Neuronal stem cell (in vitro differentiated cells): ENCODE measurements around the gene FMO5.
"Not testable (repeated sequence)": the region's sequence is repeated elsewhere in the genome, so short reads cannot be mapped to it uniquely, and the experiment has no call there.

Source experiments
- DNase-seq: peaks from one replicate; pipeline ENCODE4 v3.0.0-alpha.2; 2013; ENCODE audit warnings: low spot score
- H2AFZ ChIP-seq: one replicate; pipeline ENCODE4 v1.6.1; 2013; ENCODE audit warnings: mild to moderate bottlenecking, low read length, inconsistent platforms
- H2AK5ac ChIP-seq: 2 replicates; pipeline ENCODE4 v1.6.1; 2013; ENCODE audit warnings: low read depth, mild to moderate bottlenecking, inconsistent platforms, low read length, moderate library complexity, mixed read lengths
- H2BK120ac ChIP-seq: 2 replicates; pipeline ENCODE4 v1.6.1; 2013; ENCODE audit warnings: low read depth, mild to moderate bottlenecking, inconsistent platforms, low read length, moderate library complexity, mixed read lengths
- H2BK12ac ChIP-seq: one replicate; pipeline ENCODE4 v1.6.1; 2013; ENCODE audit warnings: low read length, inconsistent platforms
- H2BK15ac ChIP-seq: 2 replicates; pipeline ENCODE4 v1.6.1; 2013; ENCODE audit warnings: mild to moderate bottlenecking, low read length, inconsistent platforms, mixed read lengths
- H2BK5ac ChIP-seq: one replicate; pipeline ENCODE4 v1.6.1; 2013; ENCODE audit warnings: inconsistent platforms, mild to moderate bottlenecking, low read length, moderate library complexity
- H3K14ac ChIP-seq: one replicate; pipeline ENCODE4 v1.6.1; 2013; ENCODE audit warnings: low read length, inconsistent platforms
- H3K18ac ChIP-seq: 2 replicates; pipeline ENCODE4 v1.6.1; 2013; ENCODE audit warnings: low read length, inconsistent platforms
- H3K23ac ChIP-seq: 2 replicates; pipeline ENCODE4 v1.6.1; 2013; ENCODE audit warnings: low read depth, mild to moderate bottlenecking, mixed read lengths, low read length, inconsistent platforms; ENCODE audit not compliant: poor library complexity
- H3K27ac ChIP-seq: replicated peaks from 3 replicates; pipeline ENCODE4 v1.5.1; 2013; ENCODE audit warnings: low read length, inconsistent platforms
- H3K27me3 ChIP-seq, 3 experiments: 2 replicates each; pipeline ENCODE4 v1.6.1; 2013; ENCODE audit warnings: low read length in 3 of 3, mild to moderate bottlenecking in 2 of 3, inconsistent platforms in 1 of 3, low read depth in 1 of 3, mixed read lengths in 1 of 3, moderate library complexity in 1 of 3; ENCODE audit not compliant: control insufficient read depth in 3 of 3, insufficient read depth in 3 of 3
- H3K36me3 ChIP-seq, 2 donors: replicated peaks in 1 of 2; 2 replicates each; pipeline ENCODE4 v1.6.1; 2013; ENCODE audit warnings: low read length in 2 of 2; ENCODE audit not compliant: control insufficient read depth in 2 of 2, insufficient read depth in 2 of 2
- H3K4ac ChIP-seq: 2 replicates; pipeline ENCODE4 v1.6.1; 2013; ENCODE audit warnings: inconsistent platforms, mild to moderate bottlenecking, low read length, moderate library complexity
- H3K4me1 ChIP-seq, 2 donors: 1 replicate in 1 of 2; 2 replicates in 1 of 2; pipeline ENCODE4 v1.6.1; 2013; ENCODE audit warnings: low read length in 2 of 2, low read depth in 1 of 2; ENCODE audit not compliant: control insufficient read depth in 2 of 2, insufficient read depth in 1 of 2
- H3K4me2 ChIP-seq: one replicate; pipeline ENCODE4 v1.6.1; 2013; ENCODE audit warnings: mild to moderate bottlenecking, low read length, inconsistent platforms; ENCODE audit not compliant: insufficient read depth, poor library complexity, severe bottlenecking
- H3K4me3 ChIP-seq, 2 donors: 2 replicates each; pipeline ENCODE4 v1.5.1; 2013; ENCODE audit warnings: low read length in 2 of 2, mild to moderate bottlenecking in 2 of 2, inconsistent platforms in 1 of 2, moderate library complexity in 1 of 2
- H3K79me1 ChIP-seq: one replicate; pipeline ENCODE4 v1.6.1; 2013; ENCODE audit warnings: low read depth, mild to moderate bottlenecking, inconsistent platforms, low read length, moderate library complexity
- H3K9ac ChIP-seq: one replicate; pipeline ENCODE4 v1.6.1; 2013; ENCODE audit warnings: mild to moderate bottlenecking, low read depth, low read length, inconsistent platforms; ENCODE audit not compliant: poor library complexity
- H3K9me3 ChIP-seq, 2 donors: replicated peaks in 1 of 2; 2 replicates each; pipeline versions ENCODE3 to v1.6.1; 2013; ENCODE audit warnings: low read length in 2 of 2, mild to moderate bottlenecking in 2 of 2, inconsistent platforms in 1 of 2, low read depth in 1 of 2, mixed read lengths in 1 of 2, moderate library complexity in 1 of 2; ENCODE audit not compliant: control insufficient read depth in 2 of 2, insufficient read depth in 1 of 2
- H4K8ac ChIP-seq: one replicate; pipeline ENCODE4 v1.6.1; 2013; ENCODE audit warnings: low read depth, mild to moderate bottlenecking, inconsistent platforms, low read length, moderate library complexity
- H4K91ac ChIP-seq: one replicate; pipeline ENCODE4 v1.6.1; 2013; ENCODE audit warnings: low read length, low read depth, mild to moderate bottlenecking, inconsistent platforms; ENCODE audit not compliant: poor library complexity
- WGBS, 2 donors: extraction: QIAGEN DNeasy Blood & Tissue Kit; methylation state at CpG; one replicate each; pipeline ENCODE4 v1.1.7; 2013; ENCODE audit warnings: missing lambda C conversion rate in 2 of 2, mixed read lengths in 1 of 2; ENCODE audit not compliant: insufficient read length in 2 of 2, insufficient replicate concordance in 1 of 2; ENCODE audit errors: extremely low coverage in 2 of 2; 5-methylcytosine and 5-hydroxymethylcytosine counted together

Gene FMO5

GRCh38 chr1:147163019-147163418 lies 62.1 kb downstream of the FMO5 start:
- Histone ChIP-seq H3K4me2 (no peak overlapping the region), H3K18ac (no peak overlapping the region), H2BK15ac (no peak overlapping the region), H3K79me1 (no peaks in the 10 kb centered on the region), H3K9me3 (no peaks in the 10 kb centered on the region), H3K23ac (no peak overlapping the region), H3K4me3 (no peak overlapping the region), H2AFZ (no peak overlapping the region), H3K9ac (no peak overlapping the region), H3K27ac (no peak overlapping the region), H3K27me3 (no peaks in the 10 kb centered on the region), H4K8ac (no peak overlapping the region), H3K14ac (no peak overlapping the region), H3K4ac (no peak overlapping the region), H4K91ac (no peak overlapping the region), H3K36me3 (peaks cover 9 to 92% of the 10 kb centered on the region in 2 donors), H2BK12ac (no peak overlapping the region), H2AK5ac (no peak overlapping the region), H2BK5ac (no peak overlapping the region), H2BK120ac (no peak overlapping the region), H3K4me1 (no peaks in the 10 kb centered on the region)
- no peak for DNase-seq
- no CpG with 5 or more reads among the region's 1 CpG for WGBS, 2 donors

DNA sequence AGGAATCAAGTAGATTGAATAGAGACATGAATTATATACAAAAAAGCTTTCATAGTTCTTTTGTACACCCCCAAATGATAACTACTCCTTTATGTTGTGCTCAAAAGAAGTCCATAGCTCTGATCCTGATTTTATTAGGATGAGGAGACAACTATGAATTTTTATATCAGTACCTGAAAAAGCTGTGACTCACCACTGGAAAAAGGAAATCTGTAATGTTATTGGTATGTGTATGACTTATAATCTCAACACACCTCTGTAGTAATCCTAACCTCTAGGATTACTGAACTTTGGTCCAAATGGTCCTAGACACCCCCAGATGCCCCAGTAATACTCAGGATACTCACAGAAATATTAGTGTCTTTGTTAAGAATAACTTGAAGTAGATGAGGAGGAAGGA lies 63.0 kb downstream of the FMO5 start:
- Histone ChIP-seq H3K27ac (no peak overlapping the region), H2BK5ac (no peak overlapping the region), H3K27me3 (no peaks in the 10 kb centered on the region), H2BK15ac (no peak overlapping the region), H3K4ac (no peak overlapping the region), H4K8ac (no peak overlapping the region), H3K9me3 (no peaks in the 10 kb centered on the region), H3K9ac (no peak overlapping the region), H3K23ac (no peak overlapping the region), H2BK120ac (no peak overlapping the region), H2BK12ac (no peak overlapping the region), H4K91ac (no peak overlapping the region), H3K14ac (no peak overlapping the region), H2AK5ac (no peak overlapping the region), H3K36me3 (peaks cover 9 to 93% of the 10 kb centered on the region in 2 donors), H3K79me1 (no peaks in the 10 kb centered on the region), H3K4me3 (no peak overlapping the region), H3K4me1 (no peaks in the 10 kb centered on the region), H3K4me2 (no peak overlapping the region), H3K18ac (no peak overlapping the region), H2AFZ (no peak overlapping the region)
- no peak for DNase-seq

DNA sequence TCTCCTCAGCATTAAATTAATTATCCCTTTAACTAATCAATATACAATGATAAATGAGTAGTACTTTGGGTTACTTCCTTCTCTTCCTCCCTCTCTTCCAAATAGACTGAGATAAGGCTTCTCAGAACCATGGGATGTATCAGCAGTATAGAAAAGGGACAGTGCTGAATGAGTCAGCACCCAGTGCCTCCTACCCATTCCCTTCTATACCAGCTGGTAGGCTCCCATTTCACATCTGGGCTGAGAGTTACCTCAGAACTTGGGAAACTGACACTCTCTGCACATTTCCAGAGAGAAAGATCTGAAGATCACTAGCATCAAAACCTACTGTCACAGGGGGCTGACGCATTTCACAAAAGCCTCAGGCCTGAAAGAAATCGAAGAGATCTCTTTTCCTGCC lies 68.0 kb downstream of the FMO5 start:
- H3K14ac ChIP-seq, H2BK5ac ChIP-seq, H3K4ac ChIP-seq, H4K91ac ChIP-seq, H3K4me2 ChIP-seq, H3K4me3 ChIP-seq, H3K9ac ChIP-seq, H3K23ac ChIP-seq, H3K4me1 ChIP-seq, H3K79me1 ChIP-seq, H2BK12ac ChIP-seq, H3K27me3 ChIP-seq, H2AK5ac ChIP-seq, H3K9me3 ChIP-seq, H2BK15ac ChIP-seq, H2BK120ac ChIP-seq, H2AFZ ChIP-seq, H4K8ac ChIP-seq, H3K27ac ChIP-seq, DNase-seq, H3K18ac ChIP-seq: not testable (repeated sequence)
- peaks cover 6 to 66% of the 10 kb centered on the region in 2 donors for H3K36me3 ChIP-seq
- no CpG with 5 or more reads among the region's 2 CpGs for WGBS, 2 donors

- peaks cover 6 to 61% of the 10 kb centered on the region in 2 donors for H3K36me3 ChIP-seq
- no CpG with 5 or more reads among the region's 3 CpGs for WGBS, 2 donors
These were observed 68.5 kb downstream of the FMO5 start for GRCh38 chr1:147156642-147157041.

More at GRCh38 chr1:147156642-147157041, 68.5 kb downstream of the FMO5 start:
- Histone ChIP-seq H2AK5ac (no peak overlapping the region), H3K4me2 (no peak overlapping the region), H3K23ac (no peak overlapping the region), H4K8ac (no peak overlapping the region), H4K91ac (no peak overlapping the region), H3K27ac (no peak overlapping the region), H3K9me3 (no peaks in the 10 kb centered on the region), H2BK12ac (no peak overlapping the region), H3K79me1 (no peaks in the 10 kb centered on the region), H2BK15ac (no peak overlapping the region), H3K4me3 (no peak overlapping the region), H3K9ac (no peak overlapping the region), H3K4me1 (peaks cover 0 to 2% of the 10 kb centered on the region in 2 donors), H3K27me3 (peaks cover 0 to 10% (median 0%) of the 10 kb centered on the region in 3 experiments), H3K14ac (no peak overlapping the region), H2BK120ac (no peak overlapping the region), H3K18ac (no peak overlapping the region), H2AFZ (no peak overlapping the region), H3K4ac (no peak overlapping the region), H2BK5ac (no peak overlapping the region)
- no peak for DNase-seq
